ENCODE measurements around the gene USP15. TPM values are rescaled to one million over a fixed set of nuclear protein-coding genes. Genes with fewer than 3 reads are reported as not detected.

USP15 gene
- total RNA-seq, 1 donor: 51.4 TPM

DNA sequence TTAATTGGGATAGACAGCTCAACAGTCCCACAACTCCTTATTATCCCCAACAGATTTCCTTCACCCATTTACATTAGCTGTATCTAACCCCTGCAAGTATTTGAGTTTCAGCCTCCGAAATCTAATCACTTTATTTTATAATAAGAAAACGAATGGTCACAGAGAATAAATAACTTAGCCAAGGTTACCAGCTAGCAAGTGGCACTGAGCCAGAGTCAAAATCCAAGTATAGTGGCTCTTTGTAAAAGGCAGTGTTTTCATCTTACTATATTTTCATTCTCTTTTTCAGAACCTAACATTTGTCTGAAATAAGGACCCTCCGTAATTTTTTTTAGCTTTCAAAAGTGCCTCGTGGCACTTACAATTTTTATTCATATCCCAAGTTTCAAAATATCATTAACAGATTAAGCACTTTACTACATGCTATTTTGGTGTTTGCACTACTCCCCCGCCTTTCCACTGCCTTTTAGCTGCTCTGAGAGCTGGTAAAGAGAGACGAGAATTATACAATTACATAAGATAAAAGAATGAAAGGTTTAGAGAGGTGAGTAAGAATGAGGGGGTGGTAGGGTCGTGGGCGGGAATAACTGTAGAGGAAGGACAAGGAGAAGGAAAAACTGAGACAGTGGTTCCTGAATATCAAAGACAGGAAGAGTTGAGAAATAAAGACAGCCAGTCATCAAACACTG is 3.7 kb upstream of the USP15 start:
- peaks cover 7% of the 10 kb centered on the region for H3K4me1 ChIP-seq (ENCODE audit: insufficient read depth, low read length)
- no peak overlapping the region for H3K27ac ChIP-seq (ENCODE audit: low read depth, low read length)
- no peaks in the 10 kb centered on the region for H3K36me3 ChIP-seq (ENCODE audit: insufficient read depth, low read length)
- DNase-seq (ENCODE audit: insufficient read length, low spot score, missing footprints): no peak
- peaks cover 9% of the 10 kb centered on the region for H4K20me1 ChIP-seq (ENCODE audit: insufficient read depth, low read length)
- peak overlapping the region; percentile 31 for H3K4me2 ChIP-seq (ENCODE audit: insufficient read depth, low read length)
- no peaks in the 10 kb centered on the region for H3K27me3 ChIP-seq (ENCODE audit: insufficient read depth, low read length)
- H3K79me2 ChIP-seq (ENCODE audit: insufficient read depth, low read length): peaks cover 14% of the 10 kb centered on the region
- H3K9me3 ChIP-seq (ENCODE audit: low read depth, low read length): no peaks in the 10 kb centered on the region
- no peak overlapping the region for H3K4me3 ChIP-seq (ENCODE audit: insufficient read depth, low read length)
- peak overlapping the region; percentile 61 for H2AFZ ChIP-seq (ENCODE audit: low read length)
- TF ChIP-seq, protein P1, sequence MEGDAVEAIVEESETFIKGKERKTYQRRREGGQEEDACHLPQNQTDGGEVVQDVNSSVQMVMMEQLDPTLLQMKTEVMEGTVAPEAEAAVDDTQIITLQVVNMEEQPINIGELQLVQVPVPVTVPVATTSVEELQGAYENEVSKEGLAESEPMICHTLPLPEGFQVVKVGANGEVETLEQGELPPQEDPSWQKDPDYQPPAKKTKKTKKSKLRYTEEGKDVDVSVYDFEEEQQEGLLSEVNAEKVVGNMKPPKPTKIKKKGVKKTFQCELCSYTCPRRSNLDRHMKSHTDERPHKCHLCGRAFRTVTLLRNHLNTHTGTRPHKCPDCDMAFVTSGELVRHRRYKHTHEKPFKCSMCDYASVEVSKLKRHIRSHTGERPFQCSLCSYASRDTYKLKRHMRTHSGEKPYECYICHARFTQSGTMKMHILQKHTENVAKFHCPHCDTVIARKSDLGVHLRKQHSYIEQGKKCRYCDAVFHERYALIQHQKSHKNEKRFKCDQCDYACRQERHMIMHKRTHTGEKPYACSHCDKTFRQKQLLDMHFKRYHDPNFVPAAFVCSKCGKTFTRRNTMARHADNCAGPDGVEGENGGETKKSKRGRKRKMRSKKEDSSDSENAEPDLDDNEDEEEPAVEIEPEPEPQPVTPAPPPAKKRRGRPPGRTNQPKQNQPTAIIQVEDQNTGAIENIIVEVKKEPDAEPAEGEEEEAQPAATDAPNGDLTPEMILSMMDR (IDR thresholded peaks at IDR 0.05; ENCODE audit: extremely low read depth, low read depth, low read length): no peak

DNA sequence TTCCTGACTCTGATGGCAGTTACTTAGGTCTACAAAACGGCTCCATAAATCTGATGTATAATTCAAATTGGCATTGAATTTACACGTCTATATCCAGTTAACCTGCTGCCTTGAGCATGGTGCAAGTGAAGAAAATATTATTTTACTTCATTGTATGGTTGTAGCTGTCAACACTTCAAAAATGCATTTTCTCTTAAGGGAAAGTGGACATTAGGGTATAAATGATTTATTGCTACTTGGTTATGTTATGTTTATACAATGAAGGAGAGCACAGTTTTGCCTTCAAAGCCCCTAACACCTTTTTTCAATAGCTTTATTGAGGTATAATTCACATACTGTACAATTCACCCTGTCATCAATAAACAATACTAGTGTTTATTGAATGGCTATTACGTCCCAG is 2.0 kb upstream of the USP15 start:
- no peak overlapping the region for H3K4me3 ChIP-seq (ENCODE audit: insufficient read depth, low read length)
- H3K27ac ChIP-seq (ENCODE audit: low read depth, low read length): no peak overlapping the region
- TF ChIP-seq, protein P1 (IDR thresholded peaks at IDR 0.05; ENCODE audit: extremely low read depth, low read depth, low read length): no peak
- no peaks in the 10 kb centered on the region for H3K36me3 ChIP-seq (ENCODE audit: insufficient read depth, low read length)
- H3K27me3 ChIP-seq (ENCODE audit: insufficient read depth, low read length): no peaks in the 10 kb centered on the region
- no peak for DNase-seq (ENCODE audit: insufficient read length, low spot score, missing footprints)
- no peak overlapping the region for H2AFZ ChIP-seq (ENCODE audit: low read length)
- peaks cover 31% of the 10 kb centered on the region for H3K79me2 ChIP-seq (ENCODE audit: insufficient read depth, low read length)
- H3K9me3 ChIP-seq (ENCODE audit: low read depth, low read length): no peaks in the 10 kb centered on the region
- no peak overlapping the region for H3K4me2 ChIP-seq (ENCODE audit: insufficient read depth, low read length)
- peaks cover 15% of the 10 kb centered on the region for H4K20me1 ChIP-seq (ENCODE audit: insufficient read depth, low read length)
- H3K4me1 ChIP-seq (ENCODE audit: insufficient read depth, low read length): peaks cover 10% of the 10 kb centered on the region

DNA sequence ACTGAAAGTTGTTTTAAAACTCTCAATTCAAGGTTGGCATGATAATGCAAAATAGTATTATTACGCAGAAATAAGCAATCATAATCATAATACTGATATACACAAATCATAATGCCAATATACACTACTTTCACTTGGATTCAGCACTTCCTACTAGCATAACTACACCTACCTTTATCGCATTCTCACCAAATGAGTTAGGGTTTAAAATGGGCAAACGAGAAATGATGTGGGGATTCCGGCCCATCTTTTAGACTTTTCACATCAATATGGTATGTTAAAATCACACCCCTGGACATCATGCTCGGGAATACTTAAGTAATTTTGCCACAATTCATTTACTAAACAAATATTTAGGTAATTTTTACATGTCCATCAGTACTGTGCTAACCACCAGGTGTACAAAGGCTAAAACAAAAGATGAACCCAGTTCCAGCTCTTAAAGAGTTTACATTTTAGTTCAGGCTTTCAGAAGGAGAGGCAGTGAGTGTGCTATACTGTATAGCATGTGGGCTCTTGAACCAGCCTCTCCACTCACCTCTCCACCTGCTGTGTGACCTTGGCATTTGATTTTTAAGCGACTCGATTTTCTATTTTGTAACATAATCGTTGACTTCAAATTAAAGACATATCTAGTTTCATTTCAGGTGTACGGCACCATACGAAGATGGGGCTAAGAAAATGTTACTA is 1.1 kb upstream of the USP15 start:
- Histone ChIP-seq H3K4me2 (ENCODE audit: insufficient read depth, low read length) (peak overlapping the region; percentile 82), H3K4me3 (ENCODE audit: insufficient read depth, low read length) (peak overlapping the region; percentile 97), H3K36me3 (ENCODE audit: insufficient read depth, low read length) (no peaks in the 10 kb centered on the region), H3K27ac (ENCODE audit: low read depth, low read length) (peak overlapping the region; percentile 85), H3K27me3 (ENCODE audit: insufficient read depth, low read length) (no peaks in the 10 kb centered on the region), H3K79me2 (ENCODE audit: insufficient read depth, low read length) (peaks cover 39% of the 10 kb centered on the region), H3K9me3 (ENCODE audit: low read depth, low read length) (no peaks in the 10 kb centered on the region), H3K4me1 (ENCODE audit: insufficient read depth, low read length) (peaks cover 10% of the 10 kb centered on the region), H2AFZ (ENCODE audit: low read length) (peak overlapping the region; percentile 88), H4K20me1 (ENCODE audit: insufficient read depth, low read length) (peaks cover 19% of the 10 kb centered on the region)
- TF ChIP-seq, protein P1 (IDR thresholded peaks at IDR 0.05; ENCODE audit: extremely low read depth, low read depth, low read length): no peak
- DNase-seq (ENCODE audit: insufficient read length, low spot score, missing footprints): no peak

DNA sequence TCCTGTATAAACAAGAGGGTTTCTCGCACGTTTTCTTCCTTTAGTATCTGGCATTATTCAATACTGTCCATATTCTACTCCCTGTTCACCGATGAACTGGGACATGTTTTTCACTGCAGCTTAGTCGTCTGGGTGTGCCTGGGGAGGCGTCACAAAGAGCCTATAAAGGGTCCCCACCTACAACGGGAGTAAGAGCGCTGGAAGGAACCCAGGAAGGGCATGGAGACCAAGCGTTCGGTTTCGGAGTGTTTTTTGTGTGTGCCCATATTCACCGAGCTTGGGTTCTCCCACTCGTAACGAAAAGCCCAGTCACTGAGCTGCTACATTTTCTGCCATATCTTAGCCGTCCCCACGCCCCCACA is 592 bp upstream of the USP15 start:
- Histone ChIP-seq H4K20me1 (ENCODE audit: insufficient read depth, low read length) (peaks cover 19% of the 10 kb centered on the region), H3K27me3 (ENCODE audit: insufficient read depth, low read length) (no peaks in the 10 kb centered on the region), H3K36me3 (ENCODE audit: insufficient read depth, low read length) (no peaks in the 10 kb centered on the region), H3K27ac (ENCODE audit: low read depth, low read length) (peak overlapping the region; percentile 85), H3K79me2 (ENCODE audit: insufficient read depth, low read length) (peaks cover 44% of the 10 kb centered on the region), H3K4me2 (ENCODE audit: insufficient read depth, low read length) (peak overlapping the region; percentile 82), H3K9me3 (ENCODE audit: low read depth, low read length) (no peaks in the 10 kb centered on the region), H3K4me1 (ENCODE audit: insufficient read depth, low read length) (peaks cover 10% of the 10 kb centered on the region), H2AFZ (ENCODE audit: low read length) (peak overlapping the region; percentile 88), H3K4me3 (ENCODE audit: insufficient read depth, low read length) (peak overlapping the region; percentile 97)
- TF ChIP-seq, protein P1 (IDR thresholded peaks at IDR 0.05; ENCODE audit: extremely low read depth, low read depth, low read length): no peak
- no peak for DNase-seq (ENCODE audit: insufficient read length, low spot score, missing footprints)

Measured in osteoblast (primary cell).